HG03103 (cell line): ENCODE results near the gene FFAR4.

Source experiments
- ATAC-seq: cut with Tn5 transposase; IDR thresholded peaks from one replicate; pipeline ENCODE4 v1.9.1; 2021; ENCODE audit warnings: low read depth; ENCODE audit not compliant: unreplicated experiment

The FFAR4 gene

GRCh38 chr10:93598157-93598556 is 31.7 kb downstream of the FFAR4 start:
- ATAC-seq, result no peak

GRCh38 chr10:93599335-93599734 is 32.9 kb downstream of the FFAR4 start:
- ATAC-seq, result no peak

GRCh38 chr10:93599778-93600177 is 33.3 kb downstream of the FFAR4 start:
- no peak for ATAC-seq

DNA sequence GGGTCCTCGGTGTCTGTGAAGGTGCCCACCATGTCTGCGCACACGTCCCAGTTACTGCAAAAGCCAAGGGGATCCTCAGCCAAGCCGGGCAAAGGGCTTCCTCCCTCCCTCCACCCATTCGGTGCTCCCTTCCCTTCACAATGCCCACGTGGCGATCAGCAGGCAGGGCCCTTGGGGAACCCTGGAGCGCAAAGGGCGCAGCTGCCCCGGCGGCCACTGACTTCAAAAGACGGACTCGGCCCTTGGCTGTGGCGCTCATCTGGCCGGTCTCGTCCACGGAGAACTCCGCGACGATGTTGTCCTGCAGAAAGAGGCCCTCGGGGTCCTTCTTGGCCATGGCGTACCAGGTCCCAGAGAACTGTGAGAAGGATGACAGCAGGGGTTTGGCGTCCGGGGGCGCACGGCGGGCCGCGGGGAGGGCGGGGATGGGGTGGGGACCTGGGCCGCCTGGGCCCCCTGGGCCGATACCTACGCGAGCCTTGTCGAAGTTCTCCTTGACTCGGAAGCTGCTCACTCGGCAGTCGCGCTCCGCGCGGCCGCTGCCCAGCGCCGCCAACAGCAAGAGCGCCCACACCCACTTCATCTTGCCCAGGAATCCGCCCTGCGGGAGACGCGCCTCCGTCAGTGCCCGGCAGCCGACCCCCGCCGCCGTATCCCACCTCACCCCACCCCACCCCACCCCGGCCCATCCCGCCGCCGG is 34.1 kb downstream of the FFAR4 start:
- no peak for ATAC-seq

GRCh38 chr10:93601146-93601773 is 34.8 kb downstream of the FFAR4 start, which contains the start of gene RBP4:
Gene RBP4 (minus strand): TSS chr10:93601235. CDS start chr10:93601028, 207 bp downstream.
- ATAC-seq, result no peak

DNA sequence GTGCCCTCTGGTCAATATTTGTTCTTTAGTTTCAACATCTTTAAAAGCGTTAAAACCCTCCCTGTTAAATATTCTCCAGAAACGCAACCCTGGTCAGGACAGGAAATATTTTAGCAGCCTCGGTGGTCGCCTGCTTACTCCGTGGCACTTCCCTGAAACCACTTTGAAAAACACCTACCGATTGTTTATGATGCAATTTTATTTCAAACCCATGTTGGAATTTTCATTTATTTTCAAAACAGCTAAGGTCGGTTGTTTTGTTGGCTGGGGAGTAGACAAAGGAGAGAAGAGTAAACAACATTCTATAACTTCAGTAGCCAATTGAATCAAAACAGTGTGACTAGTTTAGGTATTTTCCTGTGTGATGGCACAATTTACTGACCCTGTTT is 35.3 kb downstream of the FFAR4 start:
- ATAC-seq, result no peak

- no peak for ATAC-seq
Observed at GRCh38 chr10:93603023-93603422, 36.6 kb downstream of the FFAR4 start.

GRCh38 chr10:93604146-93604545 is 37.7 kb downstream of the FFAR4 start:
- ATAC-seq, result no peak

GRCh38 chr10:93608421-93608820 is 42.0 kb downstream of the FFAR4 start:
- no peak for ATAC-seq

DNA sequence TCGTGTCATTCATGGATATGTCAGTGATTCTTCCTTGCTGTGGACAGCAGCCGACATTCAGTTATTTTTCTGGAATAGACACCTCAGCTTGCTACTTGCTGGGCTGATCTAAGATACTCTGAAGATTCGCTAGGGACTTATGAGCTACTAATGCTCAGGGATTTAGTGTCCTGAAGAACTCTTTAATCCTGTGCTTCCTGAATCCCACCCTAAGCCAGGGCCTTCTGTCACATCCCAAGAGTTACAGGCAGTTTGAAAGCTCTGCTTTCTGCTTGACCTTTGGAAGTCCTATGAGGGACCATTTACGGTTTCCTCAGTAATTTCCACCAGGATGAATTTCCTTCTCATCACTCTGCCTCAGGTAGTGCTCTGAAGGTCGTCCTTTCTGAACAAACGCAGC is 45.8 kb downstream of the FFAR4 start, which contains the start of gene PDE6C:
TSS of gene PDE6C (plus strand) at position 227 of the 400 bp plus-strand sequence. CDS start 189 bp downstream, outside the sequence.
- no peak for ATAC-seq

DNA sequence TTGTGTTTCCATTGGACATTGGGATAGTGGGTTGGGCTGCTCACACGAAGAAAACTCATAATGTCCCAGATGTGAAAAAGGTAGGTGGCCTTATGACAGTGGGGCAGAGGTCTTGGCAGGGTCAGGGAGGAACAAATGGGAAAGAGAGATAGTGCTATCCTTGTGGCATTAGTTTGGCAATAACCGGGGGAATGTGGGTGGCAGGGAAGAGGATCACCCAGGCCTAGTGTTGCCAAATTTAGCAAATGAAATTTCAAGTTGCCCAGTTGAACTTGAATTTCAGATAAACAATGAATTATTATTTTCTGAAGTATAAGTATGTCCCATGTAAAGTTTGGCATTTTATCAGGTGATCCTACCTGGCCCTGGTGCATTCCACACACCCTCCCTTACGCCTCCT is 46.7 kb downstream of the FFAR4 start:
- ATAC-seq, result no peak

GRCh38 chr10:93614101-93614825 is 47.8 kb downstream of the FFAR4 start:
- ATAC-seq, result no peak

DNA sequence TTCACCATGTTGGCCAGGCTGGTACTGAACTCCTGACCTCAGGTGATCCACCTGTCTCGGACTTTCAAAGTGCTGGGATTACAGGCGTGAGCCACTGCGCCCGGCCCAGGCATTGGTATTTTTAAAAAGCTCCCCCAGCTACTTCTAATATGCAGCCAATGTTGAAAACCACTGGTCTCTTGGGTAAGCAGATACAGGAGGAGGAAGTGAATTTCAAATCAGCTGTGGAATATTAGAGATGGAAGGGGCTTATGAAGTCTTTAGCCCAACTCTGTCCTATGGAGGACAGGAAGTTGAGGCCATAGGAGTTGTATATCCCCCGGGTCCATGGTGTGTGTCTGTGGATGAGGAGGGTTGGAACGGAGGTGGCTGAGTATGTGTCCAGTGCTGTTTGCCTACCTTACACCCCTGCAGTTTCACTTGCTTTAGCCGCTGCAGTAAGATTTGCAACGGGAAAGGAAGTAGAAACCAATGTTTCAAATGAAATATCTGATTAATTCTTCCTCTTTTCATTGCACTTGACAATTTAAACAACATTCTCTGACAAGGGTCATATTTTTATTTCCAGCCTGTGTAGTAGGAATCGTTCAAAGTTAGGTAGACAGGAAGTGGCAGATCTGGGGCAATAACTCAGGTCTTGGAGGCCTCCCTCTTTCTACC is 49.2 kb downstream of the FFAR4 start:
- no peak for ATAC-seq

DNA sequence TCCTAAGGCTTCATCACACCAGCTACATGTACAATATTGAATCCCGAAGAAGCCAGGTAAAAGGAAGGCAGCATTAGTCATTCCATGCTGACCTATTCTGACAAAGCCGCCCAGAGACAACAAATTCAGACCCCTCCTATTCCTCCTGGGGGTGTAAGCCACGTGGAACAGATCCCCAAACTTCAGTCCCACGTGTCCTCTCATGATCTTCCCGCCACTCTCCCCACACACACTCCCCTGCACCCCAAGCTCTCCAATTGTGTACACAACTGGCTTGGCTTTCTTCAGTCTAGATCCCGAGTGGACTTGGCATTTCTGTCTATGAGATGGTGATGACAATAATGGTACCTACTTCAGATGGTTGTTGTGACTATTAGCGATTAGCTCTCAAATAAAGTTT is 54.5 kb downstream of the FFAR4 start:
- no peak for ATAC-seq

DNA sequence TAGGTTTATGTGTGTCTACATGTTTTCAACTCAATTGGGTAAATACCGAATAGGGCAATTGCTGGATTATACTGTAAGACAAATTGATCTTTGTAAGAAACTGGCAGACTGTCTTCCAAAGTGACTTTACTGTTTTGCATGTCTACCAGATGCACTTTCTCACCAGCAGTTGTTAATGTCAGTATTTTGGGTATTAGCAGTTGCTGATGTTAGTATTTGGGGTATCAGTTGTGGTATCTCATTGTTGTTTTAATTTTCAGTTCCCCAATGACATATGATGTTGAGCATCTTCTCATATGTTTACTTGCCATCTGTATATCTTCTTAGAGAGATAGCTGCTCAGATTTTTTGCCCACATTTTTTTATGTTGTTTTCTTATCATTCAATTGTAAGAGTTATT is 56.5 kb downstream of the FFAR4 start:
- ATAC-seq, result no peak

- ATAC-seq, result no peak
Observed at GRCh38 chr10:93628858-93629257, 62.4 kb downstream of the FFAR4 start.

GRCh38 chr10:93629647-93630305 is 63.3 kb downstream of the FFAR4 start:
- no peak for ATAC-seq

DNA sequence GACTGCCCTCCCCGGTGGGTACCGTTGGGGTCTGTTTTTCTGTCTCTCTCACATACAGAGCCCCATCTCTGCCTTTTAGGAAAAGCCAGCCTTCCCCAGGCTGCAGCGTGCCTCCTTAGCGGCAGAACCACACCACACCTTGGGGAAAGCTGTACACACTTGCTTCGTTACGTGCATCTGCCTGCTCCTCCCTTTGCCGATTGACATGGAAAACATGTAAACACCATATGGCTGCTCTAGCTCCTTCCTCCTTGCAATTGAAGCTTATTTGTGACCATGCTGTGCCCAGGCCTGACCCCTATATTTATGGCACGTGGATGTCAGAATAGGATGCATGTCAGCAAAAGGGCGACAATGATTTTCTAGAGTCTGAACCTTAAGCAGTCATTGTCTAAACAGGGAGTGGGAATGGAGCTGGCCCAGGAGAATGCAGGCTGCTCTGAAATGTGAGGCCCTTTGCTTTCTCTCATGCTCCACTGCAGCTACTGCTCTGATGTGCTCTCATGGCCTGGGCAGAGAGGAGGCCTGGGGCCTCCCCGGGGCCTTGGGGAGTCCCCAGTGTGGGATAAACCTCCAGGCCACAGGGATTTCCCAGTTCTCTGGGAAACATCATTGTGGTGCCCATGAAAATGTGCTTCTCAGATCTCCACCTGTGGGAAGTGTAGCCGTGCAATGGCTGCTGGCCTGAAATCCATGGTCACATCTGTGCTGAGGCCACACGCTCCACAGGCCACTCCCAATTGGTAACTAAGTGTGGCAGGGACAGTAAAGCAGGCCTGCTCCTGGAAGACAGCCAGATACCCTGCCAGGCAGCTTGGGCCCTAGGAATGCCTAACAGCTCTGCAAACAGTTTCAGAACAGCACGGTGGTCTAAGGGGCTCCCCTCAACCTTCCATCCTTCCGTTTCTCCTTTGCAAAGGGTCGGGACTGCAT is 64.4 kb downstream of the FFAR4 start:
- ATAC-seq, result no peak
